OCI-LY1 (cell line): ENCODE data around the gene FKBP3.

Experiments
- H2AFZ ChIP-seq: fragments of 200-600 bp; sonication (generic), shearing (Covaris generic); 2 replicates; pipeline ENCODE4 v1.6.0; 2014; ENCODE audit warnings: antibody characterized with exemption, mild to moderate bottlenecking, low read length
- H3F3A ChIP-seq: fragments of 200-600 bp; sonication (generic), shearing (Covaris generic); 2 replicates; pipeline ENCODE4 v1.6.0; 2014; ENCODE audit warnings: mild to moderate bottlenecking, antibody characterized with exemption, low read length, moderate library complexity; ENCODE audit not compliant: insufficient read depth
- H3K27ac ChIP-seq: fragments of 200-600 bp; sonication (generic); 2 replicates; pipeline ENCODE4 v1.5.1; 2014; ENCODE audit warnings: low read length, mixed run types, mild to moderate bottlenecking, low read depth; ENCODE audit not compliant: poor library complexity, severe bottlenecking
- H3K27me3 ChIP-seq: fragments of 200-600 bp; sonication (generic); 2 replicates; pipeline ENCODE4 v1.6.0; 2014; ENCODE audit warnings: antibody characterized with exemption, mild to moderate bottlenecking, low read length, moderate library complexity; ENCODE audit not compliant: insufficient read depth
- H3K36me3 ChIP-seq: fragments of 200-600 bp; sonication (generic); 2 replicates; pipeline ENCODE4 v1.6.1; 2014; ENCODE audit warnings: mild to moderate bottlenecking, antibody characterized with exemption, low read length, moderate library complexity, mixed read lengths; ENCODE audit not compliant: insufficient read depth
- H3K4me1 ChIP-seq: fragments of 200-600 bp; sonication (generic); 2 replicates; pipeline ENCODE4 v1.5.1; 2014; ENCODE audit warnings: mild to moderate bottlenecking, low read length, moderate library complexity; ENCODE audit not compliant: insufficient read depth, severe bottlenecking
- H3K4me2 ChIP-seq: fragments of 200-600 bp; sonication (generic), shearing (Covaris generic); 2 replicates; pipeline ENCODE4 v1.6.1; 2014; ENCODE audit warnings: low read length
- H3K4me3 ChIP-seq: fragments of 200-600 bp; sonication (generic); 2 replicates; pipeline ENCODE4 v1.5.1; 2014; ENCODE audit warnings: low read length, low read depth, mild to moderate bottlenecking, mixed read lengths; ENCODE audit not compliant: poor library complexity, severe bottlenecking
- H3K79me2 ChIP-seq: fragments of 200-600 bp; shearing (Covaris generic); 2 replicates; pipeline ENCODE4 v1.6.1; 2016; ENCODE audit warnings: mixed run types, low read length, mixed read lengths; ENCODE audit not compliant: insufficient read depth
- H3K9ac ChIP-seq: fragments of 200-600 bp; sonication (generic), shearing (Covaris generic); 2 replicates; pipeline ENCODE4 v1.6.1; 2014; ENCODE audit warnings: mild to moderate bottlenecking, low read length, mixed read lengths
- H3K9me2 ChIP-seq: fragments of 200-600 bp; sonication (generic), shearing (Covaris generic); 2 replicates; pipeline ENCODE4 v1.6.1; 2014; ENCODE audit warnings: low read depth, mild to moderate bottlenecking, low read length, mixed read lengths
- H3K9me3 ChIP-seq: fragments of 200-600 bp; shearing (Covaris generic); 2 replicates; pipeline ENCODE4 v1.6.1; 2014; ENCODE audit warnings: low read length, mixed read lengths
- H4K20me1 ChIP-seq: fragments of 200-600 bp; sonication (generic), shearing (Covaris generic); 2 replicates; pipeline ENCODE4 v1.6.0; 2016; ENCODE audit warnings: mild to moderate bottlenecking, low read length; ENCODE audit not compliant: insufficient read depth
- EZH2 ChIP-seq: fragments of 200-600 bp; sonication (generic), shearing (Covaris generic); IDR thresholded peaks from 2 replicates; pipeline ENCODE4 v1.8.0; 2017; ENCODE audit warnings: borderline replicate concordance, mixed run types, mild to moderate bottlenecking, antibody characterized with exemption, low read length, moderate library complexity, mixed read lengths
- TF ChIP-seq, protein P1 (sequence below): fragments of 200-600 bp; sonication (generic), shearing (Covaris generic); IDR thresholded peaks from 2 replicates; pipeline ENCODE4 v1.5.1; 2017; ENCODE audit warnings: mild to moderate bottlenecking, antibody characterized with exemption, low read length, moderate library complexity, mixed read lengths

FKBP3 gene

DNA sequence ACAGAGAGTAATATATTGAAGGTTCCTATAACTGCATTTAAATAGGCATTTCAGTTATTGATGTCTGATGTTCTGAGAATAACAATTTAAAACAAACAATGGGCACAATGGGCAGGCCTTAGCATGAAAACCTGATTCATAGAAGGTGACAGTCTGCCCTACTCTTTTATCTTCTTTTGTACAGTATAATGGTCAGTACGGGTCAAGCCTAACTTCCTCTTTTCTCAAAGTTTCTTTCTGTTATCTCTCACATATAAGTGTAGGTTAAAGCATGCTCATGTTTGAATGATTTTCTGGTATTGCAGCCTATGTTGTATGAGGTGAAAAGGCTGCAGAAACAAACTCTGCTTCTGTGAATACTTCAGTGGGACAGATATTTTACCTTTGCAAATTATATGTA, 14.2 kb downstream of the FKBP3 start:
- Histone ChIP-seq H2AFZ (no peak overlapping the region), H3K4me2 (no peak overlapping the region), H3K4me1 (no peaks in the 10 kb centered on the region), H3K9me2 (no peaks in the 10 kb centered on the region), H4K20me1 (no peaks in the 10 kb centered on the region), H3K9me3 (no peaks in the 10 kb centered on the region), H3K9ac (no peak overlapping the region), H3K27me3 (no peaks in the 10 kb centered on the region), H3K27ac (no peak overlapping the region), H3F3A (no peaks in the 10 kb centered on the region), H3K36me3 (peaks cover 89% of the 10 kb centered on the region), H3K4me3 (no peak overlapping the region), H3K79me2 (no peaks in the 10 kb centered on the region)
- TF ChIP-seq, protein P1, sequence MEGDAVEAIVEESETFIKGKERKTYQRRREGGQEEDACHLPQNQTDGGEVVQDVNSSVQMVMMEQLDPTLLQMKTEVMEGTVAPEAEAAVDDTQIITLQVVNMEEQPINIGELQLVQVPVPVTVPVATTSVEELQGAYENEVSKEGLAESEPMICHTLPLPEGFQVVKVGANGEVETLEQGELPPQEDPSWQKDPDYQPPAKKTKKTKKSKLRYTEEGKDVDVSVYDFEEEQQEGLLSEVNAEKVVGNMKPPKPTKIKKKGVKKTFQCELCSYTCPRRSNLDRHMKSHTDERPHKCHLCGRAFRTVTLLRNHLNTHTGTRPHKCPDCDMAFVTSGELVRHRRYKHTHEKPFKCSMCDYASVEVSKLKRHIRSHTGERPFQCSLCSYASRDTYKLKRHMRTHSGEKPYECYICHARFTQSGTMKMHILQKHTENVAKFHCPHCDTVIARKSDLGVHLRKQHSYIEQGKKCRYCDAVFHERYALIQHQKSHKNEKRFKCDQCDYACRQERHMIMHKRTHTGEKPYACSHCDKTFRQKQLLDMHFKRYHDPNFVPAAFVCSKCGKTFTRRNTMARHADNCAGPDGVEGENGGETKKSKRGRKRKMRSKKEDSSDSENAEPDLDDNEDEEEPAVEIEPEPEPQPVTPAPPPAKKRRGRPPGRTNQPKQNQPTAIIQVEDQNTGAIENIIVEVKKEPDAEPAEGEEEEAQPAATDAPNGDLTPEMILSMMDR, result no peak
- no peak for TF ChIP-seq EZH2

DNA sequence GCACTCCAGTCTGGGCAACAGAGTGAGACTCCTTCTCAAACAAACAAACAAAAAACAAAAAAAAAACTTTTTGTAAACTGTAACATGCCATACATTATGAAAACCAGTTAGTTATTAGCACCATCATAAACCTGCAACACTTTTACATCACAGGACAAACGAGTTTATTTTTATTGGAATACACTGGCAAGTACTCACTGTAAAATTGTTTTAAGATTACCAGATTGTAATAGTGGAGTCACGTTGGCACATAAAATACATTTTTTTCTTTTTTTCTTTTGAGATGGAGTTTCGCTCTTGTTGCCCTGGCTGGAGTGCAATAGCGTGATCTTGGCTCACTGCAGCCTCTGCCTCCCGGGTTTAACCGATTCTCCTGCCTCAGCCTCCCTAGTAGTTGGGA, 15.7 kb downstream of the FKBP3 start:
- Histone ChIP-seq H3K79me2 (no peaks in the 10 kb centered on the region), H3K36me3 (peaks cover 97% of the 10 kb centered on the region), H3F3A (no peaks in the 10 kb centered on the region), H3K27ac (no peak overlapping the region), H3K27me3 (no peaks in the 10 kb centered on the region), H3K4me1 (no peaks in the 10 kb centered on the region), H3K4me2 (no peak overlapping the region), H2AFZ (no peak overlapping the region), H3K9me2 (no peaks in the 10 kb centered on the region), H3K9ac (no peak overlapping the region), H3K9me3 (no peaks in the 10 kb centered on the region), H3K4me3 (no peak overlapping the region), H4K20me1 (no peaks in the 10 kb centered on the region)
- TF ChIP-seq, protein P1, result no peak
- no peak for TF ChIP-seq EZH2

DNA sequence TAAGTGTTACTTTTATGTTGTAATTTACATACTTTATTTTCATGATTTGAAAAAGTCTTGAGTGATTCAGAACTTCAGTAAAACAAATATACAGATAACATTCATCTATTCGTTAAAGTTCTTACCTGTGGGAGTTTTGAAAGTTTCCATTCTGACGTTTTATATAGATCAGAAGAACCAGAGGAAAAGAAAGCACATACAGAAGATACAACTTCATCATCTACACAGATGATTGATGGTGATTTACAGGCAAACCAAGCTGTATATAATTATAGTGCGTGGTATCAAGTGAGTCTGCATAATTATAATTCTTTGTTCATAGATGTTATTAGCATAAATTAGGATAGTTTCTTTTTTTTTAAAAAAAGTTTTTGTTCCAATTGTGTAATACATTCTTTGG, 20.0 kb downstream of the FKBP3 start:
- no peaks in the 10 kb centered on the region for H3K9me3 ChIP-seq
- H3K27ac ChIP-seq, result no peak overlapping the region
- no peak overlapping the region for H3K4me2 ChIP-seq
- H3K9ac ChIP-seq, result no peak overlapping the region
- no peak overlapping the region for H3K4me3 ChIP-seq
- H3K4me1 ChIP-seq, result no peaks in the 10 kb centered on the region
- no peaks in the 10 kb centered on the region for H4K20me1 ChIP-seq
- no peaks in the 10 kb centered on the region for H3K9me2 ChIP-seq
- no peak overlapping the region for H2AFZ ChIP-seq
- TF ChIP-seq, protein P1, result no peak
- TF ChIP-seq EZH2, result no peak
- no peaks in the 10 kb centered on the region for H3K79me2 ChIP-seq
- H3K36me3 ChIP-seq, result peaks cover 99% of the 10 kb centered on the region
- H3F3A ChIP-seq, result no peaks in the 10 kb centered on the region
- H3K27me3 ChIP-seq, result no peaks in the 10 kb centered on the region
